NB4 (cell line): Measurements from ENCODE around the gene CPXM2.

ENCODE experiments used
- CTCF ChIP-seq: IDR thresholded peaks from one replicate; pipeline ENCODE4 v1.5.1; 2012; ENCODE audit warnings: low read depth, low read length
- MAX ChIP-seq: IDR thresholded peaks from 2 replicates; pipeline ENCODE4 v1.6.1; 2011; ENCODE audit warnings: low read depth, low read length
- POLR2A ChIP-seq: IDR thresholded peaks from 2 replicates; pipeline ENCODE4 v1.6.1; 2011; ENCODE audit warnings: mild to moderate bottlenecking; ENCODE audit not compliant: insufficient read length; ENCODE audit errors: extremely low read depth

GRCh38 chr10:123808906-123809305 lies 82.7 kb downstream of the CPXM2 start:
- TF ChIP-seq CTCF, result no peak
- TF ChIP-seq POLR2A, result no peak
- no peak for TF ChIP-seq MAX
